ENCODE data around the gene BSN. TPM values are rescaled to one million over a fixed set of nuclear protein-coding genes. Genes with fewer than 3 reads are reported as not detected.

The BSN gene
- total and polyA plus RNA-seq, 2 experiments from 2014 or later = under 0.01 to 0.03 TPM

GRCh38 chr3:49650177-49650576 is 95.9 kb downstream of the BSN start:
- Histone ChIP-seq H3K4me1 (ENCODE audit: insufficient read depth) (no peaks in the 10 kb centered on the region), H3K9me2 (ENCODE audit: insufficient read depth) (no peaks in the 10 kb centered on the region), H3K9ac (no peak overlapping the region), H3K79me2 (ENCODE audit: insufficient read depth) (no peaks in the 10 kb centered on the region), H3K4me3 (no peak overlapping the region), H3K27ac (no peak overlapping the region), H2AFZ (no peak overlapping the region), H3K36me3 (ENCODE audit: low read depth) (no peaks in the 10 kb centered on the region), H3K27me3 (replicated peaks; ENCODE audit: insufficient read depth) (0 out of 2 replicates have a peak, but pooled peaks cover 3% of the 10 kb centered on the region), H4K20me1 (ENCODE audit: insufficient read depth) (no peaks in the 10 kb centered on the region), H3K9me3 (ENCODE audit: low read depth) (no peaks in the 10 kb centered on the region), H3F3A (ENCODE audit: insufficient read depth) (no peaks in the 10 kb centered on the region), H3K4me2 (ENCODE audit: unreplicated experiment) (no peak overlapping the region)
- in situ Hi-C loops (cut with MboI) = no loop called here
- 50 to 79% methylated on average over 1 of the region's 1 CpG for WGBS, 2 experiments (ENCODE audit: low coverage in 1 of 2, low lambda C conversion rate in 2 of 2, missing lambda C conversion rate in 2 of 2)
- TF ChIP-seq EZH2phosphoT487 (IDR thresholded peaks at IDR 0.05; ENCODE audit: insufficient read depth, low read depth) (no peak), EZH2 (IDR thresholded peaks at IDR 0.05; ENCODE audit: insufficient read depth, poor library complexity, severe bottlenecking) (no peak)
- DNase-seq = no peak

GRCh38 chr3:49650637-49651036 is 96.4 kb downstream of the BSN start:
- Histone ChIP-seq H2AFZ (no peak overlapping the region), H3F3A (ENCODE audit: insufficient read depth) (no peaks in the 10 kb centered on the region), H3K9me2 (ENCODE audit: insufficient read depth) (no peaks in the 10 kb centered on the region), H3K79me2 (ENCODE audit: insufficient read depth) (no peaks in the 10 kb centered on the region), H3K27ac (no peak overlapping the region), H3K4me2 (ENCODE audit: unreplicated experiment) (no peak overlapping the region), H4K20me1 (ENCODE audit: insufficient read depth) (no peaks in the 10 kb centered on the region), H3K27me3 (replicated peaks; ENCODE audit: insufficient read depth) (0 out of 2 replicates have a peak, but pooled peaks cover 3% of the 10 kb centered on the region), H3K4me1 (ENCODE audit: insufficient read depth) (no peaks in the 10 kb centered on the region), H3K4me3 (no peak overlapping the region), H3K9ac (no peak overlapping the region), H3K9me3 (ENCODE audit: low read depth) (no peaks in the 10 kb centered on the region), H3K36me3 (ENCODE audit: low read depth) (no peaks in the 10 kb centered on the region)
- no peak for TF ChIP-seq EZH2phosphoT487 (IDR thresholded peaks at IDR 0.05; ENCODE audit: insufficient read depth, low read depth)
- TF ChIP-seq EZH2 (IDR thresholded peaks at IDR 0.05; ENCODE audit: insufficient read depth, poor library complexity, severe bottlenecking) = no peak
- in situ Hi-C loops (cut with MboI) = no loop called here
- no peak for DNase-seq
- 54 to 60% methylated on average over 8 of the region's 8 CpGs for whole genome bisulfite sequencing, 2 experiments (ENCODE audit: low coverage in 1 of 2, low lambda C conversion rate in 2 of 2, missing lambda C conversion rate in 2 of 2)

GRCh38 chr3:49652218-49652902 is 98.1 kb downstream of the BSN start:
- no peaks in the 10 kb centered on the region for H3K9me2 ChIP-seq (ENCODE audit: insufficient read depth)
- 0 out of 2 replicates have a peak, but pooled peaks cover 12% of the 10 kb centered on the region for H3K27me3 ChIP-seq (replicated peaks; ENCODE audit: insufficient read depth)
- no peaks in the 10 kb centered on the region for H3K36me3 ChIP-seq (ENCODE audit: low read depth)
- no peak overlapping the region for H2AFZ ChIP-seq
- WGBS, 2 experiments (ENCODE audit: low coverage in 1 of 2, low lambda C conversion rate in 2 of 2, missing lambda C conversion rate in 2 of 2) = 78 to 79% methylated on average over 30 to 36 of the region's 36 CpGs
- no peak overlapping the region for H3K27ac ChIP-seq
- no peak overlapping the region for H3K9ac ChIP-seq
- H3K4me3 ChIP-seq = no peak overlapping the region
- H3K4me2 ChIP-seq (ENCODE audit: unreplicated experiment) = no peak overlapping the region
- no peaks in the 10 kb centered on the region for H3K79me2 ChIP-seq (ENCODE audit: insufficient read depth)
- no peaks in the 10 kb centered on the region for H4K20me1 ChIP-seq (ENCODE audit: insufficient read depth)
- no peak for DNase-seq
- no peaks in the 10 kb centered on the region for H3F3A ChIP-seq (ENCODE audit: insufficient read depth)
- no peak for TF ChIP-seq EZH2phosphoT487 (IDR thresholded peaks at IDR 0.05; ENCODE audit: insufficient read depth, low read depth)
- TF ChIP-seq EZH2 (IDR thresholded peaks at IDR 0.05; ENCODE audit: insufficient read depth, poor library complexity, severe bottlenecking) = no peak
- no peaks in the 10 kb centered on the region for H3K9me3 ChIP-seq (ENCODE audit: low read depth)
- in situ Hi-C loops (cut with MboI) = no loop called here
- no peaks in the 10 kb centered on the region for H3K4me1 ChIP-seq (ENCODE audit: insufficient read depth)

GRCh38 chr3:49652903-49653415 is 98.7 kb downstream of the BSN start:
- TF ChIP-seq EZH2phosphoT487 (IDR thresholded peaks at IDR 0.05; ENCODE audit: insufficient read depth, low read depth) (no peak), EZH2 (IDR thresholded peaks at IDR 0.05; ENCODE audit: insufficient read depth, poor library complexity, severe bottlenecking) (no peak)
- Histone ChIP-seq H3K27ac (no peak overlapping the region), H3K27me3 (replicated peaks; ENCODE audit: insufficient read depth) (0 out of 2 replicates have a peak, but pooled peaks cover 12% of the 10 kb centered on the region), H3K9ac (no peak overlapping the region), H3K79me2 (ENCODE audit: insufficient read depth) (no peaks in the 10 kb centered on the region), H3K9me3 (ENCODE audit: low read depth) (no peaks in the 10 kb centered on the region), H4K20me1 (ENCODE audit: insufficient read depth) (no peaks in the 10 kb centered on the region), H3K4me1 (ENCODE audit: insufficient read depth) (no peaks in the 10 kb centered on the region), H3K9me2 (ENCODE audit: insufficient read depth) (no peaks in the 10 kb centered on the region), H3K4me3 (no peak overlapping the region), H3K4me2 (ENCODE audit: unreplicated experiment) (no peak overlapping the region), H2AFZ (no peak overlapping the region), H3F3A (ENCODE audit: insufficient read depth) (no peaks in the 10 kb centered on the region), H3K36me3 (ENCODE audit: low read depth) (no peaks in the 10 kb centered on the region)
- WGBS, 2 experiments (ENCODE audit: low coverage in 1 of 2, low lambda C conversion rate in 2 of 2, missing lambda C conversion rate in 2 of 2) = 61 to 62% methylated on average over 21 of the region's 21 CpGs
- no peak for DNase-seq
- in situ Hi-C loops (cut with MboI) = no loop called here
